Astrocyte (in vitro differentiated cells and primary cell): Measurements from ENCODE around the gene CARD9. TPM values are rescaled to one million over a fixed set of nuclear protein-coding genes. Genes with fewer than 3 reads are reported as not detected.
"Not testable (repeated sequence)": the region's sequence is repeated elsewhere in the genome, so short reads cannot be mapped to it uniquely, and the experiment has no call there.

ENCODE experiments used
- DNase-seq: peaks from one replicate; pipeline ENCODE4 v3.0.0-alpha.2; 2010; ENCODE audit warnings: low read depth
- FAIRE-seq: peaks from 2 replicates; lab custom pipeline; 2011; peaks lifted over from hg19 to GRCh38; lab: Jason Lieb, UNC
- H2AFZ ChIP-seq: 2 replicates; pipeline ENCODE4 v1.6.0; 2012; ENCODE audit warnings: low read depth, low read length, inconsistent platforms
- H3K27ac ChIP-seq: 2 replicates; pipeline ENCODE4 v1.5.1; 2011; ENCODE audit warnings: low read depth, low read length, inconsistent platforms
- H3K27me3 ChIP-seq: 2 replicates; pipeline ENCODE4 v1.6.0; 2011; ENCODE audit warnings: low read length, inconsistent platforms; ENCODE audit not compliant: insufficient read depth
- H3K36me3 ChIP-seq: 2 replicates; pipeline ENCODE4 v1.5.1; 2011; ENCODE audit warnings: low read length, inconsistent platforms; ENCODE audit not compliant: insufficient read depth
- H3K4me1 ChIP-seq: 2 replicates; pipeline ENCODE4 v1.5.1; 2011; ENCODE audit warnings: low read length, inconsistent platforms; ENCODE audit not compliant: insufficient read depth
- H3K4me2 ChIP-seq: 2 replicates; pipeline ENCODE4 v1.6.0; 2012; ENCODE audit warnings: low read length, inconsistent platforms
- H3K4me3 ChIP-seq: 2 replicates; pipeline ENCODE4 v1.5.1; 2011; ENCODE audit warnings: low read depth, mild to moderate bottlenecking, low read length, inconsistent platforms; ENCODE audit not compliant: insufficient read depth
- H3K79me2 ChIP-seq: 2 replicates; pipeline ENCODE4 v1.6.0; 2012; ENCODE audit warnings: mild to moderate bottlenecking, low read length, inconsistent platforms; ENCODE audit not compliant: insufficient read depth
- H3K9ac ChIP-seq: 2 replicates; pipeline ENCODE4 v1.6.0; 2012; ENCODE audit warnings: mild to moderate bottlenecking, low read length, inconsistent platforms
- H3K9me3 ChIP-seq: 2 replicates; pipeline ENCODE4 v1.5.1; 2012; ENCODE audit warnings: low read depth, mild to moderate bottlenecking, low read length, inconsistent platforms; ENCODE audit not compliant: insufficient read depth
- H4K20me1 ChIP-seq: 2 replicates; pipeline ENCODE4 v1.6.0; 2012; ENCODE audit warnings: low read length, inconsistent platforms; ENCODE audit not compliant: insufficient read depth
- H3K27ac Mint-ChIP-seq: one replicate; pipeline ENCODE4 v1.8.0; 2021; ENCODE audit warnings: mild to moderate bottlenecking, mixed read lengths; ENCODE audit not compliant: unreplicated experiment
- H3K27me3 Mint-ChIP-seq: one replicate; pipeline ENCODE4 v1.8.0; 2021; ENCODE audit warnings: low read depth, mixed read lengths; ENCODE audit not compliant: unreplicated experiment
- H3K36me3 Mint-ChIP-seq: one replicate; pipeline ENCODE4 v1.8.0; 2021; ENCODE audit warnings: low read depth, mixed read lengths; ENCODE audit not compliant: unreplicated experiment
- H3K4me1 Mint-ChIP-seq: one replicate; pipeline ENCODE4 v1.8.0; 2021; ENCODE audit warnings: low read depth, mixed read lengths; ENCODE audit not compliant: unreplicated experiment
- H3K4me3 Mint-ChIP-seq: one replicate; pipeline ENCODE4 v1.8.0; 2021; ENCODE audit warnings: mild to moderate bottlenecking, moderate library complexity, mixed read lengths; ENCODE audit not compliant: unreplicated experiment
- H3K9me3 Mint-ChIP-seq: one replicate; pipeline ENCODE4 v1.8.0; 2021; ENCODE audit warnings: mild to moderate bottlenecking, mixed read lengths; ENCODE audit not compliant: unreplicated experiment
- CTCF ChIP-seq: IDR thresholded peaks from 2 replicates; pipeline ENCODE4 v1.5.1; 2011; ENCODE audit warnings: low read depth, mild to moderate bottlenecking, inconsistent platforms, low read length, moderate library complexity; ENCODE audit not compliant: insufficient read depth
- EZH2 ChIP-seq: IDR thresholded peaks from 2 replicates; pipeline ENCODE4 v1.6.1; 2012; ENCODE audit warnings: mild to moderate bottlenecking, low read length, inconsistent platforms; ENCODE audit not compliant: insufficient read depth
- total RNA-seq: library from RNA; stranded (reverse); gene quantifications from 2 replicates; pipeline ENCODE4 v1.2.1, GENCODE V29; 2021

Gene CARD9
- total RNA-seq, 1 donor from 2014 or later = 4.2 TPM

GRCh38 chr9:136321561-136321960, 51.9 kb downstream of the CARD9 start:
- no peaks in the 10 kb centered on the region for H3K36me3 Mint-ChIP-seq
- H3K27ac Mint-ChIP-seq = no peak overlapping the region

DNA sequence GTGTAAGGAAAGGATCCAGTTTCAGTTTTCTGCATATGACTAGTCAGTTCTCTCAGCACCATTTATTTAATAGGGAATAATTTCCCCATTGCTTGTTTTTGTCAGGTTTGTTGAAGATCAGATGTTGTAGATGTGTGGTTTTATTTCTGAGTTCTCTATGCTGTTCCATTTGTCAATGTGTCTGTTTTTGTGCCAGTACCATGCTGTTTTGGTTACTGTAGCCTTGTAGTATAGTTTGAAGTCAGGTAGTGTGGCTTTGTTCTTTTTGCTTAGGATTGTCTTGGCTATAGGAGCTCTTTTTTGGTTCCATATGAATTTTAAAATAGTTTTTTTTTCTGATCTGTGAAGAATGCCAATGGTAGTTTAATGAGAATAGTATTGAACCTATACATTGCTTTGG, 52.5 kb downstream of the CARD9 start:
- not testable (repeated sequence) for H3K36me3 Mint-ChIP-seq, H3K27ac Mint-ChIP-seq, H3K36me3 ChIP-seq, H3K9me3 ChIP-seq, H3K27me3 Mint-ChIP-seq, H3K4me1 ChIP-seq, DNase-seq, H3K27ac ChIP-seq, H2AFZ ChIP-seq, FAIRE-seq, H3K9ac ChIP-seq, H3K79me2 ChIP-seq, H3K4me1 Mint-ChIP-seq, H4K20me1 ChIP-seq, H3K4me2 ChIP-seq, H3K4me3 ChIP-seq, H3K27me3 ChIP-seq, H3K4me3 Mint-ChIP-seq
- H3K9me3 Mint-ChIP-seq = peaks cover 18% of the 10 kb centered on the region

More at GRCh38 chr9:136321561-136321960, 51.9 kb downstream of the CARD9 start:
- Histone ChIP-seq H3K4me1 (peaks cover 10% of the 10 kb centered on the region), H3K27me3 (no peaks in the 10 kb centered on the region), H2AFZ (no peak overlapping the region), H3K9ac (no peak overlapping the region), H3K4me2 (no peak overlapping the region), H3K9me3 (no peaks in the 10 kb centered on the region), H3K4me3 (no peak overlapping the region), H3K36me3 (no peaks in the 10 kb centered on the region), H3K79me2 (no peaks in the 10 kb centered on the region), H3K27ac (no peak overlapping the region), H4K20me1 (no peaks in the 10 kb centered on the region)
- Mint-ChIP-seq H3K4me1 (no peaks in the 10 kb centered on the region), H3K27me3 (peaks cover 8% of the 10 kb centered on the region), H3K4me3 (no peak overlapping the region), H3K9me3 (peaks cover 13% of the 10 kb centered on the region)
- no peak for DNase-seq
- TF ChIP-seq CTCF (no peak), EZH2 (no peak)
- FAIRE-seq = no peak

DNA sequence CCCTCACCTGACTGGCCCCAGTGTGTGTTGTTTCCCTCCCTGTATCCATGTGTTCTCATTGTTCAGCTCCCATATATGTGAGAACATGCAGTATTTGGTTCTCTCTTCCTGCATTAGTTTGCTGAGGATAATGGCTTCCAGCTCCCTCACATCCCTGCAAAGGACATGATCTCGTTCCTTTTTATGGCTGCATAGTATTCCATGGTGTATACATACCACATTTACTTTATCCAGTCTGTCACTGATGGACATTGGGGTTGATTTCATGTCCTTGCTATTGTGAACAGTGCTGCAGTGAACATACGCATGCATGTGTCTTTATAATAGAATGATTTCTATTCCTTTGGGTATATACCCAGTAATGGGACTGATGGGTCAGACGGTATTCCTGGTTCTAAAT, 53.5 kb downstream of the CARD9 start:
- H3K9me3 ChIP-seq = peaks cover 12% of the 10 kb centered on the region
- not testable (repeated sequence) for H3K27me3 Mint-ChIP-seq, H3K4me3 ChIP-seq, H3K4me1 Mint-ChIP-seq, H3K4me3 Mint-ChIP-seq, H4K20me1 ChIP-seq, H3K27me3 ChIP-seq, H3K79me2 ChIP-seq, H3K27ac ChIP-seq, H3K4me2 ChIP-seq, H3K9ac ChIP-seq, H3K27ac Mint-ChIP-seq, FAIRE-seq, H3K36me3 ChIP-seq, H2AFZ ChIP-seq, H3K4me1 ChIP-seq, H3K36me3 Mint-ChIP-seq, DNase-seq
- peaks cover 24% of the 10 kb centered on the region for H3K9me3 Mint-ChIP-seq

GRCh38 chr9:136319244-136319643, 54.2 kb downstream of the CARD9 start:
- not testable (repeated sequence) for DNase-seq, H3K79me2 ChIP-seq, FAIRE-seq, H3K27ac Mint-ChIP-seq, H2AFZ ChIP-seq, H3K27me3 Mint-ChIP-seq, H3K4me1 Mint-ChIP-seq, H3K4me1 ChIP-seq, H3K4me3 ChIP-seq, H3K36me3 ChIP-seq, H4K20me1 ChIP-seq, H3K4me2 ChIP-seq, H3K36me3 Mint-ChIP-seq, H3K27me3 ChIP-seq, H3K4me3 Mint-ChIP-seq, H3K27ac ChIP-seq, H3K9ac ChIP-seq
- H3K9me3 ChIP-seq = peaks cover 17% of the 10 kb centered on the region
- peaks cover 28% of the 10 kb centered on the region for H3K9me3 Mint-ChIP-seq
